DOHH2 (cell line): ENCODE data around the gene GPAT2.
"Not testable (repeated sequence)": the region's sequence is repeated elsewhere in the genome, so short reads cannot be mapped to it uniquely, and the experiment has no call there.

ENCODE experiments used
- H3F3A ChIP-seq: fragments of 200-600 bp; sonication (generic), shearing (Covaris generic); 2 replicates; pipeline ENCODE4 v1.6.0; 2016; ENCODE audit warnings: antibody characterized with exemption, mild to moderate bottlenecking; ENCODE audit not compliant: control insufficient read depth, insufficient read depth
- H3K27ac ChIP-seq: fragments of 200-600 bp; sonication (generic); 2 replicates; pipeline ENCODE4 v1.5.1; 2014; ENCODE audit warnings: low read depth, mild to moderate bottlenecking, low read length, moderate library complexity
- H3K27me3 ChIP-seq: fragments of 200-600 bp; sonication (generic); 2 replicates; pipeline ENCODE4 v1.6.1; 2014; ENCODE audit warnings: mild to moderate bottlenecking, low read length, mixed read lengths; ENCODE audit not compliant: control insufficient read depth
- H3K36me3 ChIP-seq: fragments of 200-600 bp; sonication (generic); 2 replicates; pipeline ENCODE4 v1.6.1; 2014; ENCODE audit warnings: mild to moderate bottlenecking, low read length, moderate library complexity, mixed read lengths; ENCODE audit not compliant: control insufficient read depth
- H3K4me1 ChIP-seq: fragments of 200-600 bp; sonication (generic); 2 replicates; pipeline ENCODE4 v1.6.1; 2014; ENCODE audit warnings: mild to moderate bottlenecking, low read length, mixed read lengths; ENCODE audit not compliant: control insufficient read depth
- H3K4me2 ChIP-seq: fragments of 200-600 bp; sonication (generic); 2 replicates; pipeline ENCODE4 v1.6.0; 2014; ENCODE audit warnings: mild to moderate bottlenecking, low read length, moderate library complexity
- H3K4me3 ChIP-seq: fragments of 200-600 bp; sonication (generic); 2 replicates; pipeline ENCODE4 v1.5.1; 2014; ENCODE audit warnings: mild to moderate bottlenecking, low read length, mixed read lengths
- H3K79me2 ChIP-seq: fragments of 200-600 bp; sonication (generic); 2 replicates; pipeline ENCODE4 v1.6.1; 2014; ENCODE audit warnings: mild to moderate bottlenecking, low read length, mixed read lengths; ENCODE audit not compliant: control insufficient read depth
- H3K9me2 ChIP-seq: fragments of 200-600 bp; sonication (generic); replicated peaks from 2 replicates; pipeline ENCODE4 v1.6.1; 2014; ENCODE audit warnings: mild to moderate bottlenecking, low read length, mixed read lengths; ENCODE audit not compliant: control insufficient read depth
- H3K9me3 ChIP-seq: fragments of 200-600 bp; sonication (generic); 2 replicates; pipeline ENCODE4 v1.6.1; 2014; ENCODE audit warnings: antibody characterized with exemption, low read length, mixed read lengths; ENCODE audit not compliant: control insufficient read depth, insufficient read depth
- H4K20me1 ChIP-seq: fragments of 200-600 bp; sonication (generic); 2 replicates; pipeline ENCODE4 v1.6.0; 2014; ENCODE audit warnings: low read depth, mild to moderate bottlenecking, antibody characterized with exemption, low read length, moderate library complexity; ENCODE audit not compliant: control insufficient read depth, insufficient read depth

Gene GPAT2

DNA sequence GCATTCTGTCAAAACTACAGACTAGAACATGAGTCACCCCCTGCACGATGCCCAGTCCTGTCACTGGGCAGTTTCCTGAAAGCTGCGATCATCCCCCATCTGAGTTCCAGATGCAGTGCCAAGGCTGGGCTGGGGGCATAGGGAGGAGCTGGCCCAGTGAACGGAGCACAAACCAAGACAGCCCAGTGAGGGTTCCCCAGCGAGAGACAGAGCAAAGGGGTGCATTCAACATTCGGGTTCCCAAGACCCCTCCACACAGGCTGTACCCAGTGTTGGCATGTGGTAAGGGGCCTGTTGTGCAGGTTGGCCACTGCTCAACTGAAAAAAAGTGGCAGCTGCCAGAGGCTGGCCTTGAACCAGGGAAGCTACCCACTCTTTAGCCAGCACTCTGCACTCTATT is 35.6 kb upstream of the GPAT2 start:
- not testable (repeated sequence) for H3K4me2 ChIP-seq, H3K79me2 ChIP-seq, H3K9me2 ChIP-seq, H3K9me3 ChIP-seq, H3K27ac ChIP-seq, H3K36me3 ChIP-seq, H3F3A ChIP-seq, H3K27me3 ChIP-seq, H3K4me1 ChIP-seq, H3K4me3 ChIP-seq, H4K20me1 ChIP-seq

DNA sequence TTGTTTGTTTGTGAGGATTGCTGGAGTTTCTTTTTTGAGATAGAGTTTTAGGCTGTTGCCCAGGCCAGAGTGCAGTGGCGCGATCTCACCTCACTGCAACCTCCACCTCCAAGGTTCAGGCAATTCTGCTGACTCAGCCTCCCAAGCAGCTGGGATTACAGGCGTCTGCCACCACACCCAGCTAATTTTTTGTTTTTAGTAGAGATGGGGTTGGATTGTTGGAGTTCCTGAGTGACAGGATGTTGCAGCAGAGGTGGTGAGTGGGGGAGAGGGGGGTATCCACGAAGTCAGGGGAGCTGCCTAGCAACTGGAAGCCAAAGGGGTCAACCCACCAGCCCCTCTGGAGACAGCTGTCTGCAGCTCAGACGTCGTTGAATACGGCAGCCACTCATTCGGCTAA is 35.2 kb upstream of the GPAT2 start:
- H3K9me2 ChIP-seq, H3F3A ChIP-seq, H3K36me3 ChIP-seq, H4K20me1 ChIP-seq, H3K4me2 ChIP-seq, H3K9me3 ChIP-seq, H3K4me3 ChIP-seq, H3K4me1 ChIP-seq, H3K79me2 ChIP-seq, H3K27ac ChIP-seq, H3K27me3 ChIP-seq: not testable (repeated sequence)

GRCh38 chr2:96067902-96068581 is 33.3 kb upstream of the GPAT2 start:
- H3K9me2 ChIP-seq, H3K4me3 ChIP-seq, H3K9me3 ChIP-seq, H3K4me1 ChIP-seq, H3K27ac ChIP-seq, H3K4me2 ChIP-seq, H3F3A ChIP-seq, H3K27me3 ChIP-seq, H3K36me3 ChIP-seq, H4K20me1 ChIP-seq, H3K79me2 ChIP-seq: not testable (repeated sequence)

GRCh38 chr2:96067098-96067660 is 32.5 kb upstream of the GPAT2 start:
- H4K20me1 ChIP-seq, H3K4me3 ChIP-seq, H3K4me2 ChIP-seq, H3K9me3 ChIP-seq, H3K27me3 ChIP-seq, H3K27ac ChIP-seq, H3K36me3 ChIP-seq, H3K4me1 ChIP-seq, H3K9me2 ChIP-seq, H3F3A ChIP-seq, H3K79me2 ChIP-seq: not testable (repeated sequence)

- H3K27me3 ChIP-seq, H3K4me3 ChIP-seq, H3K9me3 ChIP-seq, H3F3A ChIP-seq, H4K20me1 ChIP-seq, H3K36me3 ChIP-seq, H3K4me2 ChIP-seq, H3K27ac ChIP-seq, H3K4me1 ChIP-seq, H3K9me2 ChIP-seq, H3K79me2 ChIP-seq: not testable (repeated sequence)
Observed at GRCh38 chr2:96066511-96066910, 31.8 kb upstream of the GPAT2 start.

DNA sequence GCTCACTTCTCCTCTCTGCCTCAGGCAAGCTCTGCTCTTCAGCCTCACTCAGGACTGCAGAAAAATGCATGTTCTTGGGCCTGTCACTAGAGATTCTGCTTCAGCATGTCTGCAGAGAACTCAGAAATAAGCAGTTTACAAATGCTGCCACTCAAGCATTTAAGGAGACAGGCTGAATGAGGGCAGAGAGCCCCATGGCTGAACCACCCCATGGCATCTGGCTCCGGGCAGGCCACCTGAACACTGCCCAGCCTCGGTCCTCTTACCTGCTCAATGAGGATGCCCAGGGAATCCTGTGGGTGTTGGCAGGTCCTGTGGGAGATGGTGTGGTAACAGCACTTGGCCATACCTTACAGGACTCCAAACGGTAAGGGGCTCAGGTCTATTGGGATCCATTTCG is 31.2 kb upstream of the GPAT2 start:
- H4K20me1 ChIP-seq, H3K4me3 ChIP-seq, H3K79me2 ChIP-seq, H3K4me2 ChIP-seq, H3K9me2 ChIP-seq, H3K27me3 ChIP-seq, H3F3A ChIP-seq, H3K9me3 ChIP-seq, H3K36me3 ChIP-seq, H3K4me1 ChIP-seq, H3K27ac ChIP-seq: not testable (repeated sequence)
